Endothelial cell (in vitro differentiated cells): ENCODE measurements around the gene COG5. TPM values are rescaled to one million over a fixed set of nuclear protein-coding genes. Genes with fewer than 3 reads are reported as not detected.

Experiments used
- DNase-seq: peaks from one replicate; pipeline ENCODE4 v3.0.0; 2021; ENCODE audit warnings: low spot score
- H3K27ac Mint-ChIP-seq: one replicate; pipeline ENCODE4 v1.8.0; 2021; ENCODE audit warnings: mixed read lengths, inconsistent platforms; ENCODE audit not compliant: unreplicated experiment
- H3K27me3 Mint-ChIP-seq: one replicate; pipeline ENCODE4 v1.8.0; 2021; ENCODE audit warnings: mild to moderate bottlenecking, moderate library complexity, mixed read lengths, inconsistent platforms; ENCODE audit not compliant: unreplicated experiment
- H3K36me3 Mint-ChIP-seq: one replicate; pipeline ENCODE4 v1.8.0; 2021; ENCODE audit warnings: mild to moderate bottlenecking, low read depth, mixed read lengths, inconsistent platforms; ENCODE audit not compliant: unreplicated experiment
- H3K4me1 Mint-ChIP-seq: one replicate; pipeline ENCODE4 v1.8.0; 2021; ENCODE audit warnings: mild to moderate bottlenecking, mixed read lengths, inconsistent platforms; ENCODE audit not compliant: unreplicated experiment
- H3K4me3 Mint-ChIP-seq: one replicate; pipeline ENCODE4 v1.8.0; 2021; ENCODE audit warnings: mild to moderate bottlenecking, mixed read lengths, inconsistent platforms; ENCODE audit not compliant: unreplicated experiment
- H3K9me3 Mint-ChIP-seq: one replicate; pipeline ENCODE4 v1.8.0; 2021; ENCODE audit warnings: mixed read lengths, inconsistent platforms; ENCODE audit not compliant: unreplicated experiment
- CTCF ChIP-seq: fragments of 200-600 bp; sonication (generic); IDR thresholded peaks from one replicate; pipeline ENCODE4 v1.5.0; 2021; ENCODE audit warnings: antibody characterized with exemption; ENCODE audit not compliant: unreplicated experiment
- total RNA-seq: library from RNA; stranded (reverse); fragmentation: NEBNext Ultra II Directional; extraction: Animal tissue kit (Norgen Biotek cat#: 25700); gene quantifications from one replicate; pipeline ENCODE4 v1.2.1, GENCODE V29; 2021; ENCODE audit not compliant: unreplicated experiment

The COG5 gene
- total RNA-seq, 1 donor from 2014 or later, result 26.7 TPM

- no peak overlapping the region for H3K4me3 Mint-ChIP-seq
- TF ChIP-seq CTCF, result no peak
- peaks cover 4% of the 10 kb centered on the region for H3K27me3 Mint-ChIP-seq
- H3K4me1 Mint-ChIP-seq, result peaks cover 25% of the 10 kb centered on the region
- DNase-seq, result no peak
- no peaks in the 10 kb centered on the region for H3K9me3 Mint-ChIP-seq
- H3K36me3 Mint-ChIP-seq, result peaks cover 17% of the 10 kb centered on the region
- H3K27ac Mint-ChIP-seq, result no peak overlapping the region
These were observed 377.5 kb downstream of the COG5 start for GRCh38 chr7:107186240-107186639.

- no peaks in the 10 kb centered on the region for H3K9me3 Mint-ChIP-seq
- peaks cover 17% of the 10 kb centered on the region for H3K36me3 Mint-ChIP-seq
These were observed 378.0 kb downstream of the COG5 start for GRCh38 chr7:107185716-107186115.

GRCh38 chr7:107181172-107181571, 382.5 kb downstream of the COG5 start:
- Mint-ChIP-seq H3K4me3 (no peak overlapping the region), H3K27ac (peak overlapping the region; percentile 53), H3K4me1 (peaks cover 12% of the 10 kb centered on the region), H3K27me3 (peaks cover 4% of the 10 kb centered on the region), H3K36me3 (peaks cover 15% of the 10 kb centered on the region), H3K9me3 (no peaks in the 10 kb centered on the region)
- TF ChIP-seq CTCF, result no peak
- DNase-seq, result no peak

More at GRCh38 chr7:107185716-107186115, 378.0 kb downstream of the COG5 start:
- TF ChIP-seq CTCF, result no peak
- peaks cover 4% of the 10 kb centered on the region for H3K27me3 Mint-ChIP-seq
- H3K4me3 Mint-ChIP-seq, result no peak overlapping the region
- DNase-seq, result no peak
- H3K4me1 Mint-ChIP-seq, result peaks cover 25% of the 10 kb centered on the region
- peak overlapping the region; percentile 45 for H3K27ac Mint-ChIP-seq

GRCh38 chr7:107180378-107180777, 383.3 kb downstream of the COG5 start:
- TF ChIP-seq CTCF, result no peak
- Mint-ChIP-seq H3K9me3 (no peaks in the 10 kb centered on the region), H3K36me3 (peaks cover 12% of the 10 kb centered on the region), H3K27me3 (peaks cover 4% of the 10 kb centered on the region), H3K4me3 (no peak overlapping the region), H3K4me1 (peaks cover 12% of the 10 kb centered on the region), H3K27ac (no peak overlapping the region)
- DNase-seq, result no peak

- no peaks in the 10 kb centered on the region for H3K27me3 Mint-ChIP-seq
- H3K4me3 Mint-ChIP-seq, result no peak overlapping the region
- H3K36me3 Mint-ChIP-seq, result peaks cover 5% of the 10 kb centered on the region
- peaks cover 8% of the 10 kb centered on the region for H3K4me1 Mint-ChIP-seq
- no peak for DNase-seq
- H3K9me3 Mint-ChIP-seq, result no peaks in the 10 kb centered on the region
- no peak overlapping the region for H3K27ac Mint-ChIP-seq
- TF ChIP-seq CTCF, result no peak
These were observed 384.2 kb downstream of the COG5 start for GRCh38 chr7:107179326-107180164.
